Mesothelial cell of epicardium (in vitro differentiated cells): ENCODE data around the gene DLGAP1. TPM values are rescaled to one million over a fixed set of nuclear protein-coding genes. Genes with fewer than 3 reads are reported as not detected.

Source experiments
- DNase-seq, 2 experiments: peaks; one replicate each; pipeline ENCODE4 v3.0.0; 2021; ENCODE audit warnings: low spot score in 2 of 2; ENCODE audit not compliant: unreplicated experiment in 2 of 2
- H3K27ac Mint-ChIP-seq: 2 replicates; pipeline ENCODE4 v1.8.0; 2021; ENCODE audit warnings: mixed read lengths
- H3K27me3 Mint-ChIP-seq: 2 replicates; pipeline ENCODE4 v1.8.0; 2021; ENCODE audit warnings: low read depth, mixed read lengths
- H3K36me3 Mint-ChIP-seq: 2 replicates; pipeline ENCODE4 v1.8.0; 2021; ENCODE audit warnings: mixed read lengths
- H3K4me1 Mint-ChIP-seq: 2 replicates; pipeline ENCODE4 v1.8.0; 2021; ENCODE audit warnings: mixed read lengths
- H3K4me3 Mint-ChIP-seq: 2 replicates; pipeline ENCODE4 v1.8.0; 2021; ENCODE audit warnings: mild to moderate bottlenecking, moderate library complexity, mixed read lengths
- H3K9me3 Mint-ChIP-seq: 2 replicates; pipeline ENCODE4 v1.8.0; 2021; ENCODE audit warnings: mixed read lengths
- total RNA-seq: library from RNA; stranded (reverse); gene quantifications from 3 replicates; pipeline ENCODE4 v1.2.1, GENCODE V29; 2021
- TF ChIP-seq, protein P1 (sequence below): fragments of 200-600 bp; sonication (generic); IDR thresholded peaks from one replicate; pipeline ENCODE4 v1.5.0; 2021; ENCODE audit warnings: antibody characterized with exemption; ENCODE audit not compliant: unreplicated experiment

DLGAP1 gene
- total RNA-seq, 1 donor from 2014 or later: 4.6 TPM

DNA sequence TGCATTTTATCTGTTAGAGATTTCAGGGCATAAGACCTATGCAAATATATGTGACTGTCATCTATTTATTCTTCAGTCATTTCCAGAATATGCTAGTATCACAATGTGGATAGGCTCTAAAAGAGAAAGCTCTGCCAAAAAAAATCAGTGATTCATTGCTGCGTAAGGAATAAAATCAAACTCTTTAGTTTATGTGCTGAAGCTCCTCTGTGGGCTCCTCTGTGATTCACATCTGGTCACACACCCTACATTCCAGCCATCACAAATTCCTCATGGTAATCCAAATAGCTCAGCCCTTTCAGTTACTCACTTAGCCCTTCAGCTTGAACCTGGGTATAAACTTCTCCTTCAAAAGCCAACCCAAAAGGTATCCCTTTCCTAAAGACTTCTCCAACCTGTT lies 21.4 kb downstream of the DLGAP1 start:
- H3K27ac Mint-ChIP-seq: no peak overlapping the region

DNA sequence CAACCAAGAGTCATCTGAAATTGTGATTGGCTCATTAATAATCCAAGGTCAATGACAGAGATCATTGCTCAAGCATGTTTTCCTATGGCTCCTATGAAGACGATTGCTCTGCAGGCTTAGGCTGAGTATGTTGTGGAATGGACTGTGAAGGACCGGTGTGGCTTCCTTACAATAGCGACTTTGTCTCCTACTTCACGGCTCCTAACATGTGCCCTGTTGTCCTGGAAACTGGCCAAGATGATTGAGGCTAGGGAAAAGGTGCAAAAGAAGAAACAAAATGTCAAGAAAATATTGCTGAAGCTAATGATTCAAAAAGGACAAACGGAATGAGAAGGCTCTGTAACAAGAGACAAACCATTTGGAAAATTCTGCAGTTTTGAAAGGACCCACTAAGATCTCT lies 24.3 kb downstream of the DLGAP1 start:
- Mint-ChIP-seq H3K4me1 (no peaks in the 10 kb centered on the region), H3K4me3 (no peak overlapping the region), H3K9me3 (no peaks in the 10 kb centered on the region), H3K27me3 (peaks cover 2% of the 10 kb centered on the region), H3K27ac (no peak overlapping the region), H3K36me3 (no peaks in the 10 kb centered on the region)
- TF ChIP-seq, protein P1, sequence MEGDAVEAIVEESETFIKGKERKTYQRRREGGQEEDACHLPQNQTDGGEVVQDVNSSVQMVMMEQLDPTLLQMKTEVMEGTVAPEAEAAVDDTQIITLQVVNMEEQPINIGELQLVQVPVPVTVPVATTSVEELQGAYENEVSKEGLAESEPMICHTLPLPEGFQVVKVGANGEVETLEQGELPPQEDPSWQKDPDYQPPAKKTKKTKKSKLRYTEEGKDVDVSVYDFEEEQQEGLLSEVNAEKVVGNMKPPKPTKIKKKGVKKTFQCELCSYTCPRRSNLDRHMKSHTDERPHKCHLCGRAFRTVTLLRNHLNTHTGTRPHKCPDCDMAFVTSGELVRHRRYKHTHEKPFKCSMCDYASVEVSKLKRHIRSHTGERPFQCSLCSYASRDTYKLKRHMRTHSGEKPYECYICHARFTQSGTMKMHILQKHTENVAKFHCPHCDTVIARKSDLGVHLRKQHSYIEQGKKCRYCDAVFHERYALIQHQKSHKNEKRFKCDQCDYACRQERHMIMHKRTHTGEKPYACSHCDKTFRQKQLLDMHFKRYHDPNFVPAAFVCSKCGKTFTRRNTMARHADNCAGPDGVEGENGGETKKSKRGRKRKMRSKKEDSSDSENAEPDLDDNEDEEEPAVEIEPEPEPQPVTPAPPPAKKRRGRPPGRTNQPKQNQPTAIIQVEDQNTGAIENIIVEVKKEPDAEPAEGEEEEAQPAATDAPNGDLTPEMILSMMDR: no peak
- DNase-seq: no peak

More for the DNA sequence above, 21.4 kb downstream of the DLGAP1 start:
- Mint-ChIP-seq H3K36me3 (no peaks in the 10 kb centered on the region), H3K4me3 (no peak overlapping the region), H3K9me3 (no peaks in the 10 kb centered on the region), H3K4me1 (no peaks in the 10 kb centered on the region), H3K27me3 (peaks cover 9% of the 10 kb centered on the region)
- TF ChIP-seq, protein P1: no peak
- DNase-seq: no peak

DNA sequence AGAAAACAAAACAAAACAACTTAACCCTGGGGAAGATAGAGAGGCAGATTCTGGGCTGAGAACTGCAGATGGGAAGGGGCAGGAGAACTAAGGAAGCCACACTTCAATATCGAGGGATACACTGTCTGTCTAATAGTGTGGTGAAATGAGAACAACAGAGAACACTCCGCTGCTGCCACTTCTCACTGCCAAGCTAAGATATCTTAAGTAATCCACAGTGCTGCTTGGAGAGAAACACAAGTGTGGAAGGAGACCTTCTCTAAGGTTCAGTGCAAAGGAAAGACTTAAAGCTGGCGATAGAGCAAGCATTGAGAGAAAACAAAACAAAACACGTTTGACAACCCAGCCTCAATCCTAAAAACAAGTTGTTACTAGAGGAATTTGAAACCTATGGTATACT lies 37.4 kb downstream of the DLGAP1 start:
- Mint-ChIP-seq H3K4me1 (no peaks in the 10 kb centered on the region), H3K36me3 (no peaks in the 10 kb centered on the region), H3K27me3 (peaks cover 2% of the 10 kb centered on the region), H3K4me3 (no peak overlapping the region), H3K9me3 (peaks cover 26% of the 10 kb centered on the region), H3K27ac (no peak overlapping the region)
- TF ChIP-seq, protein P1: no peak
- no peak for DNase-seq

DNA sequence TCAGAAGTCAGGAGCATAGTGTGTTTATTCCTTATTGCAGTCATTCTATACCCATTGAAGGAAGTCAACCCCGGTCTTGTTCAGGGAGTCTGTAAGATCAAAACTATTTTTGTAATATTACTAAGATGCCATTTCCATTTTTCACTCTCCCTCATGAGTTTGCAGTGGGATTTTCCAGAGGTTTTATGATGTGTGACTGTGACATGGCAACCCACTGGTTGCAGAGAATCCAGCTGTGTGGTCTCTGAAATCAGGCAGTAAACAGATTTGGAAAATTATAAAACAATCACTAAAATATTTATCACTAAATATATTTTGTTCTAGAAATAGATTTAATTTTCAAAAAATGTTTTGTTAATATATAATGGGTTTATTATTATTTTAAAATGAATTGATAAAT lies 38.1 kb downstream of the DLGAP1 start:
- DNase-seq: no peak

DNA sequence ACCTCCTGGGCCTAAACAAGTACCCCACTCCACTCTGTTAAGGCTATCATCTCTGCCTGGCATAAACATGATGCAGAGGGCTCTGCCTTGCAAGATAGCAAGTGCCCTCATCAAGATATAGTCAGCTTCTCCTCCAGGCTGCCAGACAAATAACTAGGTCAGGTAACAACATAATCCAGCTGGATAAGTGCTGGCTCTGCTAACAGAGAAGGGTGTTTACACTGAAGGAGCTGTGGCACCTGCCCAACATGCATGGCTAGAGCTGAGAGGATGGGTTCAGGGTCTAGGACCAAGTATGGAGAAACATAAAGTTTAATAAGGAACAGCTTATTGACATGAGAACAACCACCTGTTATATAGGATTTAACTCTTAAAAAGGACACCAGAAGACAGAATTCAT lies 42.8 kb downstream of the DLGAP1 start:
- Mint-ChIP-seq H3K36me3 (no peaks in the 10 kb centered on the region), H3K9me3 (no peaks in the 10 kb centered on the region), H3K27me3 (peaks cover 2% of the 10 kb centered on the region), H3K4me3 (no peak overlapping the region), H3K4me1 (no peaks in the 10 kb centered on the region), H3K27ac (no peak overlapping the region)
- DNase-seq: no peak
- TF ChIP-seq, protein P1: no peak

More for the DNA sequence above, 38.1 kb downstream of the DLGAP1 start:
- no peak overlapping the region for H3K27ac Mint-ChIP-seq
- H3K4me3 Mint-ChIP-seq: no peak overlapping the region
- no peaks in the 10 kb centered on the region for H3K36me3 Mint-ChIP-seq
- no peaks in the 10 kb centered on the region for H3K4me1 Mint-ChIP-seq
- TF ChIP-seq, protein P1: no peak
- peaks cover 26% of the 10 kb centered on the region for H3K9me3 Mint-ChIP-seq
- peaks cover 2% of the 10 kb centered on the region for H3K27me3 Mint-ChIP-seq

DNA sequence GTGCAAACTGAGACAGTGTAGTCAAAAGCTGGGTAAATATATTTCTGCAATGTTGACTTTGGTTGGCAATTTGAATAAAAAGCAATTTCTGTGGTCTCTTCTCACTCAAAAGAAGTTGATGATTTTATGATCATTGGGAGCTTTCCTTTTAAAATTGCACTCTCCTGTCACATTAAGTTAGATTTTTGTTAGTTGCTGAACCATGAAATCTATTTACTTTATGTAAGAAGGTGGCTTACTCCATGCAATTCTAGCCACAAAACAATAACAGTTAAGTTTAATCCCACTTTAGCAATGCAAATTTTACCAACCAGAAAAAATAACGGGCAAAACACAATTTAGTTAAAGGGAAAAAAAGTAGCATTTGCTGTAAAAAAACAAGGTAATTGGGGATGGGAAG lies 48.3 kb downstream of the DLGAP1 start:
- no peaks in the 10 kb centered on the region for H3K4me1 Mint-ChIP-seq
- no peak for DNase-seq
- no peaks in the 10 kb centered on the region for H3K36me3 Mint-ChIP-seq
- H3K27ac Mint-ChIP-seq: no peak overlapping the region
- H3K27me3 Mint-ChIP-seq: no peaks in the 10 kb centered on the region
- TF ChIP-seq, protein P1: no peak
- H3K4me3 Mint-ChIP-seq: no peak overlapping the region
- H3K9me3 Mint-ChIP-seq: no peaks in the 10 kb centered on the region
